ENCODE data around the gene GKAP1.
"Not testable (repeated sequence)": the region's sequence is repeated elsewhere in the genome, so short reads cannot be mapped to it uniquely, and the experiment has no call there.

DNA sequence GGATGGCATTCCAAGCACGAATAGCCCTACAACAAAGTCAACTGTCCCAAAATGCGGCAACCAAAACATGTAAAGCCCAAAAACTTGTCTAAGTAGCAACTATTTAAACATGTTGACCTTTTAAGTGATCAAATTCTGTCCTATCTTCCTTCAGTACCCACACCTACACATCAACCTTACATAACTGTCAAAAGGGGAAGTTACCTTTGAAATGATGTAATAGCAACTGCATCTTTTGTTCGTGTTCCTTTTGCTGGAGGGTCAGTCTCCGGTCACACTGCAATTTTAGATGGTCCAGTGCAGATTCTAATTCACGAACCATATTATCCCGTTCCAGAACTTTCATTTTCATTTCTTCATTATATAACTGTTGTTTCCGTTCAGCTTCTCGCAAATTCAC, 32.3 kb upstream of the GKAP1 start:
- not testable (repeated sequence) for TF ChIP-seq TAF1 (conservative IDR thresholded peaks at IDR 0.05)
- TF ChIP-seq, protein P1, sequence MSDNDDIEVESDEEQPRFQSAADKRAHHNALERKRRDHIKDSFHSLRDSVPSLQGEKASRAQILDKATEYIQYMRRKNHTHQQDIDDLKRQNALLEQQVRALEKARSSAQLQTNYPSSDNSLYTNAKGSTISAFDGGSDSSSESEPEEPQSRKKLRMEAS (IDR thresholded peaks at IDR 0.05): not testable (repeated sequence)

Measured in liver (tissue), 2 donors.